NCI-H82 (cell line): ENCODE data around the gene SLC12A4.

ENCODE experiments used
- DNase-seq: peaks from one replicate; lab custom pipeline; 2025; lab: John Stamatoyannopoulos, UW

SLC12A4 gene

DNA sequence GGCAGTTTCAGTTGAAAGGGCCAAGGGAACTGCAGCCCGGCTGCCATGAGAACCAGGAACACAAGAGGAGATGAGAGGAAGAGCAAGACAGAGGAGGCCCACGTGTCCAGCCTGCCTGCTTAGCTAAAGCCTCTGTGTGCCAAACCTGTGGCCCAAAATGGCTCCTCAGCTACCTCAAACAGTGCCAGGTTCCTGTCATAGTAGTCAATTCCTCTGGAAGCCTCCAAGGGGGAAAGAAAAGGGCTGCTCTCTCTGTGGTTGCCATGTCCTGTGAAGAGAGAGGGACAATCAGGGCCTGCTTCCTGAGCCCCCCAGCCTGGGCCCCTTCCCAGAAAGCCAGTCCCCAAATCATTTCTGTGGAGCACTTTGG is 5.2 kb downstream of the SLC12A4 start:
- no peak for DNase-seq

DNA sequence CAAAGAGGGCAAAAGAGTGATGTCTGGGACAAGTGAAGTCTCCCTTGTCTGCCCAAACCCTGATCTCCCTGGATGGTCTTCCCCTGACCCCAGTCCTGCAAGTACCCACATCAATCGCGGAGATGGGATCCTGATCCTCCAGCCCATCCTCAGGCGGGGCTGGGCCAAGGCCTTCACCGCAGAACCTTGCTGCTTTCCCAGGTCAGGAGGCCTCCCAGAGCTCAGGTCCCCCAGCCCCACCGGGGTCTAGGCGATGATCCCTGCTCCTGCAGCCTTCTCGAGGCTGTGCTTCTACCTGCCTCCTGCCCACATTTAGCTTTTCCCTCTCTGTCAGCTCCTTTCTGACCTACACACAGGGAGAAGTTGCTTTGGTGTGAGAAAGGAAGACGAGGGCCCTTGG is 6.3 kb downstream of the SLC12A4 start:
- DNase-seq: no peak

DNA sequence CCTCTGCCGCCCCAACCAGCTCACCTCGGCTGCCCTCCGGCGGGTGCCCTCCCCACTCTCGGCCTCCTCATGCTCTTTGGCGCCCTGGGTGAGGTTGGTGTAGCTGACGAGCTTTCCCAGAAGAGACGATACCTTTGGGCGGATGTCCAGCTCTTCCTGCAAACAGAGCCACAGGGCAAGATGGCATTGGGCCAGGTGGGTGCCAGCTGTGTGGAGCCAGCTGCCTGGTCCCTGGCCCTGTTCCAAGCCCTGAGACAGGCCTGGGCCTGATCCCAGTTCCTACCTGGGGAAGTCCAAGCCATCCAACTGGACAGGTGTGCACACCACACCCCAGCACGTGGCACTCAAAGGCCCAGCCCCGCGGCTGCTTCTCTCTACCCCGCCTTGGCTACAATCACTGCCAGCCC is 6.9 kb downstream of the SLC12A4 start:
- no peak for DNase-seq

DNA sequence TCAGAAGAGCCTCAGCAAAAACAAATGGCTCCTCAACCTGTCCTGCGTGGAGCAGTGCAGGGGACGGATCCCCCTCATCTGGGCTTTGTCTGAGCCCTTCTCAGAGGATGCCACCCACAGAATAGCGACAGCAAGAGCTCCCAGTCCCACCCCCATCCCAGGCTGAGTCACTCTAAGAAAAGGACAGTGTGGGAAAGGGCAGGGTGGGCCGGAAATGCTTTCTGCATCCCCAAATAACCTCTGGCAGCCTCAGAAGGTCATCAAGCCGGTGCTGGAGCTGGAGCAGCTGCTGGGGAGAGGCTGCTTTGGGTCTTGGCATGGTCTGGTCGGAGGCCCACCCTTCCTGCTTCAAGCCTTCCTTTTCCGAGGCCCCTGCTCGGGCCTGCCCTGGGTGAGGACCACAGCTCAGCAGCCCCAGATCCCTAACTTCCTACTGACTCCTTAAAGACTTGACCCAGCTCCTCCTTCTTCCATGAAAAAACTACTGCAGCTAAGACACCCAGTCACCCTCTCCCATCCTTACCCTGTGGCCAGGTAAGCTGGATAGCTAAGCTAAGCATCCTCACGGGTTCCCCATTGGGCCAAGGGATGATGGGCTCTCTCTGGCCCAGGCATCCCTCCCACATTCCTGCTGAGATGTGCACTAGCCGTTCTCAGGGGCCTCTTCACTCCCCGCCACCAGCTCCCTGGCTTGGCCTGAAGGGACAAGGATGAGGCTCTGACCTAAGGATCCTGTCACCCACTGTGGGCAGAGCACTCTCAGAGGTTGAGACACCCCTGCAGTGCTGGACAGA is 8.7 kb downstream of the SLC12A4 start:
- no peak for DNase-seq

DNA sequence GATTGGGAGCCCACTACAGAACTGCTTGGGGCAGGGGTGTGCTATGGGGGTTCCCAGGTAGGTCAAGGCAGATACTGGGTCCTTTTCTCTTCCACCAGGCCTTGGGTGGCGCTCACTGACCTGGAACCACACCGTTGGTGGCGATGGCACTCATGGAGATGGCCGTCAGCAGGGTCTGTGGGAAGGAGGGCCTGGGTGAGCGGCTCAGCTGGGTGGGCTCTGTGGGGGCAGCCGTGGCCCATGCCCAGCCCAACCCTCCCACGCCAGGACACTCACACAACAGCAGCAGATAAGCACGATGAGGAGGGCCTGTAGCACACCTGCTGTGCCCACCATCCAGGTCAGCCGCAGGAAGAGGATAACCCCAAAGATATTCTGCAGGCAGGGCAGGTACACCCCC is 10.8 kb downstream of the SLC12A4 start:
- no peak for DNase-seq

DNA sequence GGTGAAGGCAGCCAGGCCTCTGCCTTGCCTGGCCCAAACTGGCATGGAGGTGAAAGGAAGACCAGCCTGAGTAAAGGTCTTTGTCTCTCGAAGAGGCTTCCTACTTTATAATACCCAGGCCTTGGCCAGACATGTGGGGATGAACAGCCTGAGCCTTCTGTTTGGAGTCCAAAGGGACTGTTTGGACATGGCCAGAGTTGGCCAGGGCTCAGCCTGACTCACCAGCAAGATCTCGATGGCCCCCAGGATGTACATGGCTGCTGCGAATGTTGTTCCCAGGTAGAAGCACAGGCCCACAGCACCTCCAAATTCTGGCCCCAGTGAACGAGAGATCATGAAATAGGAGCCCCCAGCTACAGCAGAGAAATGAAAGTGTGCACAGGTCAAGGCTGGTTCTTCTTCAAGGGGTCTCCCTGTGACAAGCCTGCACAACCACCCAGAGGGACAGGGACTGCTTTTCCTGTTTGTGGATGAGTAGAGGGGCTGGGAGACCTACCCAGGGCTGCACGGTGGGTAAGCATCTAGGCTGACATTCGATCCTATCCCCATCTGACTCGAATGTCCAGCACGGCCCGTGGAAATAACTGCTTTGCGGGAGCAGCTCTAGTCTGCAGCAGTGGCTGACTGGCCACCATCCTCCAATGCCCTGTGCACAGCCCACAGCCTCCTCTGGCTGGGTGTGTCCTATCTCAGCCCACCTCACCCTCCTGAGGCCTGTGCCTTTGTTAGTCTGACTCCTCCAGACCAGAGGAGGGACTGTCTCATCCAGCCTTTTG is 13.8 kb downstream of the SLC12A4 start:
- no peak for DNase-seq

DNA sequence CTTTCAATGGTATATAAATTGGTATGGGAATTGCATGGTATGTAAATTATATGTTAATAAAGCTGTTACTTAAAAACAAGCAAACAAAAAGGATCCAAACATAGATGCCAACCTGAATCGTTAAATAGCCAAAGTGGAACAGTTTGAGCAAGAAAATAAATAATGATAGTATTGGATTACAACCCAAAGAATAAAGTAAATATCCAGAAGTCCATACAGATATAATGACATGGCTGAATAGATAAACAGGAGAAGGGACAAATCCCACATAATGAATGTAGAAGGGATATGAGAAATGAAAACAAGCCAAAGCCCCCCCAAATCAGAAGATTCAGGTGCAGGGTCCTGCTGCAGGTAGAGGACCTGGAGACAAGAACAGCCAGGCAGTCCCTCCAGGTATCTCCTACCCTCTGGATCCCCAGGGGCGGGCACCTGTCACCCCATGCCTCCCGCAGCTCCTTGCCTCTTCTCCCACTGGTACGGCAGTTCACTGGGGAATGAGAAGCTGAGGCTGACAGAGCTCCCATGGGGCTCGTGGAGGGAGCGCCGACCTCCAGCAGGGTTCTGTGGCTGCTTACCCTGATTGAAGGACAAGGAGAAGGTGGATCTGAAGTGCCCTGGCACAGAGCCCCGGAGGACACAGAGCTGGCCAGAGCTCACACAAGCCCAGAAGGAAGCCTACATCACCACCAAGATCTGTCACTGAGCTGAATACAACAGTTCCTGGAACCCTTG is 14.6 kb downstream of the SLC12A4 start:
- DNase-seq: no peak

DNA sequence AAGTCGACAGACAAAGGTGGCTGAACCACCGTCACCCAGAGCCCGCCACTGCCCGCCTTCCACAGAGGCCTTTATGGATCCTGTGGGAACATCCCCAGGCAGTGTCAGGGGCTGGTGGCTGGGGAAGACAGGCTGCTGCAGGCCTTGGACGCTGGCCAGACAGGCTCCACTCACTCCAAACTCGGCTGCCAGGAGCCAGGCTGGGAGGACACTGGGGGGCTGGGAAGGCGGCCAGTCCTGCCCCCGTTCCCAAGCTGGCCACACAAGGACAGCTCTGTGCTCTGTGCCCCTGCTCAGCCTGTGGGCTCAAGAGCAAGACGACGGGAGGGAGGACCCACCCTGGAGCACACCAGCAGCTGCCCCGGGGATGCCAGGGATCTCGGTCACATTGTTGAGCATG is 17.0 kb downstream of the SLC12A4 start:
- DNase-seq: no peak

DNA sequence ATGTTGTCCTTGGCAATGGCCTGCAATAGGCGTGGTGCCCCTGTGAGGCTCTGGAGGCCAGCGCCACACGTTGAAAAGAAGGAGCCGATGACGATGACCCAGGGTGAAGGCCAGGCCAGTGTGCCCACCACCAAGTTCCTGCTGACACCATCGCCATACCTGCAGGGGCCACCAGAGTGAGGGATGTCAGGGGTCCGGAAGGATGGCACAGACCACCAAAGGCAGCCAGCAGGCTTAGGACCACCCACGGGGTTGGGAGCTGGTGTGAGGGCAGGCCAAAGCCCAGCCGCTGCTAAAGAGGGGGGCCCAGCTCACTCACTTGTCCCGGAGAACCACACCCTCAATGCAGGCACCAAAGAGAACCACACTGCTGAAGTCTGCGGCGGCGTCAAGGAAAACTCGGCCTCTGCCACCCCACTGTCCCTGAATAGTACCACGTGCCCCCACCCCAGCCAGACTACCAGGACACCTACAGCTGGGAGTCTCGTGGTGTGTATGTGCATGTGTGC is 18.0 kb downstream of the SLC12A4 start:
- no peak for DNase-seq

DNA sequence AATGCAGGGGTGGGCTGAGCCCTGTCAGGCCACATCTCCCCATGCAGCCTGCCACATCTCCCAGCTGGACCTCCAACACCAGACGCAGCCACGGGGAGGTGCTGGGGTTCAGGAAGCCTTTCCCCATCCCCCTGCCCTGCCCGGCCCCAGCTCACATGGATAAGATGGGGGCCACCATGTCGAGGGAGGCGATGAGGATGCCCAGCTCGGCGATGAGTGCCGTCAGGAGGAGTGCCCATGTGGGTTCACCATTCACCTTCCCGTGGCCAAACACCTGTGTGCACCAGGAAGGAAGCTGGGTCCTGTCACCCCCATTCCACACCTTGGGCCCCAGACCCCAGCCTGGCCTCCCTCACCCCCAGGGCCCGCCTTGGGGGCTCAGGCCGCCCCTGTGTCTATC is 18.8 kb downstream of the SLC12A4 start:
- DNase-seq: no peak

DNA sequence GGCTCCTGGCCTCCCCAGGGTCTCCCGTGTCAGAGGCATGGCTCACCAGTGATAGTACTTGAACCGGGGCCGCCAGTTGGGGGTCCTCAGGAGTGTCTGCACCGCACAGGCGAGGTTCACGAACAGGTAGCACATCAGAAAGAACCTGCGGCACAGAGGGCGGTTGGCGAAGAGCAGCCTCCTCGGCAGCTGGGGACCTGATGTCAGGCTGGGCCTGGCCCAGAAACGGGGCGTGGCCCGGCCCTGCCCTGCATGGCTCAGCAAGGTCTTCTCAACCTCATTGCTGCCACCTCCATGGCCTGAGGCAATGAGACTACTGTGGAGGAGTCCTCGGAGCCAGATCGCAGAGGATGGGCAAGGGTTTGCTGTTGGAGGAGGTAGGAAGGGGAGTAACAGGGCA is 20.4 kb downstream of the SLC12A4 start:
- no peak for DNase-seq

DNA sequence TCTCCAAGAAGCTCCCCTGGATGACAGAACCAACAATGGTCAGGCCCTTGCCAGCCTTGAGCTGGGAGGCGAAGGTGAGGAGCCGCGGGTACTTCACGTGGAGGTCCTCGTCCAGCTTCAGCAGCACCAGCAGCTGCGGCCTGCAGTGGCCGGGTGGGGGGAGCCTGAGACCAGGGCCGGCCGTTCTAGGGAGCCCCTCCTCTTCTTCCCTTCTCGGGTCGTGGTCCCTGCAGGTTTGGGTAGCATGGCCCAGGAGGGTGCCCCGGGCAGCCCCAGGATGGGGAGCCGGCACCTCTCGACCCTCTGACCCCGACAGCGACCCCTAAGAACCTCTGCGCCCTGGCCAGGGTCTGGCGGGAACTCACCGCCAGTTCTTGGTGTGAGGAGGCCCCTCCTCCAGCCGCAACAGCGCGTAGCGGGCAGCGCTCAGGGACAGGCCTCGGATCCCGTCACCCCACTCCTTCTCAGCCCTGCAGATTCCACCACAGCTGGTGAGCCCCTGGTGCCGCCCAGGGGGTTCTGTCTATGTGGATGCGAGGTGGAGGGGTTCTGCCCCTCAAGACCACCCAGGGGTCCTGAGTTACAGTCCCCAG is 21.4 kb downstream of the SLC12A4 start:
- DNase-seq: no peak

DNA sequence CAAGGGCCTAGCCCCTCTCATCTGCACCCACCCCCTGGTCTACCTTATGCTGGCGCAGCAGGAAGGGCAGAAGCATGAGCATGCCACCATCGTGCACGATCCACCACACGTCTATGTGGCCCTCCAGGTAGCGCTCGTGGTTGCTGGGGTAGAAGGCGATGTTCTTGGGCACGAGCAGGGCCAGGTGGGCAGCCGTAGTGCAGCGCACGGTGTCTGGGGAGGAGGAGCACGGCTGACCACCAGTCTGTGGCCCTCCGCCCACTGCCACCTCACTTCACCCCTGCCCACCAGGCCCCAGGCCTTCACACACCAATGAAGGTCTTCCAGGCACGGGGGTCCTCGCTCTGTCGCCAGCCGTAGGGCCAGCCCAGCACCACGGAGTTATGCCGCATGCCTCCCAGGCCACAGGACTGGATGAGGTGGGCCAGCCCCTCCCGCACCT is 22.3 kb downstream of the SLC12A4 start:
- no peak for DNase-seq

DNA sequence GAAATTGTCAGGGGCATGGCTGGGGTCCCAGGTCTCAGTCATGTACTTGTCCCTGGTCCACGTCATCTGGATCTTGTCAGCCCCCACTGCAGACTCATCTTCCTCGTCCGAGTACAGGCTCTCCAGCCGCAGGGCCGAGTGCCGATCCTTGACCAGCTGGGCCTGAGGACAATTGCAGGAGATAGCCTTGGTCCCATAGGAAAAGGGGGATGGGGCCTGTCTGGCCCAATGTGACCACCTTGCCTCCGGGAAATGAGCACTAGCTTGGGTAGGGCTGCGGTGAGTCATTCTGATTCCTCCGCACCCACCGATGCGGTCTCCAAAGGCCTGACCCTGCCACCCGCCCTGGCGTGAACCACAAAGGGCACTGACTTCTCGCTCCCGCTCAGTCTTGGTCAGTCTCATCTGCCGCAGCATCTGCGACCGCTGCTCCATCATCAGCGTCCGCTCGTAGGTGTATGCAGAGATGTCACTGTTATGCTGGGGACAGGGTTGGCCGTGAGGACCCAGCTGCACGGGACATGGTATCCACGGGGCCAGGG is 23.0 kb downstream of the SLC12A4 start:
- DNase-seq: no peak

DNA sequence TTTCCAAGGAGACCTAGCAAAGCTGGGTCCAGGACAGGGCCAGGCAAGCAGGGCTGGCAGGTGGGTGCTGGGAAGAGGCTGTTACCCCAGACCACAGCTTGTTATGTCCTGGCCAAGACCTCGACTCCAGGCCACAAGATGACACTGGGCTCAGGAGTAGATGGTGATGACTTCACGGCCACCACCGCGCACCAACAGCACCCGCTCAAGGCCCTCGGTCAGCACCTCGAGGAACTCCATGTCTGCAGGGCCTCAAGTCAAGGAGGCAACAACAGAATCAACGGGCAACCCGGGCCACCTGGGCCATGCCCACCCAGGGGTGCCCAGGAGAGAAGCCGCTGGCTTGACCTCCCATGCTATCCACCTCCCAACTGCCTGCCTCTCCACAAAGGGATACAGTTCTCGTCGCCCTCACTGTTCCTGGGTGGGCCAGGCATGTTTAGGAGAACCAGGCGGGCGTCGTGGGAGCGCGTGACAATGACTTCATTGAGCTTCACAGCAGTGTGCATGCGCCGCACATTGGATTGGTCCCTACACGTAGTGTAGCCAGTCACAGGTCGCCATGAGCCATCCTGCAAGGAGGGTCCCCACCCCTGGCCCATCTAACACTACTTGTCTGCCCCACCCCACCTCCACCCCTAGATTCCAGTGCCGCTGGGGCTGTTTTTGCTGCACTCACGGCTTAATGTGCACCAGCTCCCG is 23.6 kb downstream of the SLC12A4 start:
- DNase-seq: no peak

DNA sequence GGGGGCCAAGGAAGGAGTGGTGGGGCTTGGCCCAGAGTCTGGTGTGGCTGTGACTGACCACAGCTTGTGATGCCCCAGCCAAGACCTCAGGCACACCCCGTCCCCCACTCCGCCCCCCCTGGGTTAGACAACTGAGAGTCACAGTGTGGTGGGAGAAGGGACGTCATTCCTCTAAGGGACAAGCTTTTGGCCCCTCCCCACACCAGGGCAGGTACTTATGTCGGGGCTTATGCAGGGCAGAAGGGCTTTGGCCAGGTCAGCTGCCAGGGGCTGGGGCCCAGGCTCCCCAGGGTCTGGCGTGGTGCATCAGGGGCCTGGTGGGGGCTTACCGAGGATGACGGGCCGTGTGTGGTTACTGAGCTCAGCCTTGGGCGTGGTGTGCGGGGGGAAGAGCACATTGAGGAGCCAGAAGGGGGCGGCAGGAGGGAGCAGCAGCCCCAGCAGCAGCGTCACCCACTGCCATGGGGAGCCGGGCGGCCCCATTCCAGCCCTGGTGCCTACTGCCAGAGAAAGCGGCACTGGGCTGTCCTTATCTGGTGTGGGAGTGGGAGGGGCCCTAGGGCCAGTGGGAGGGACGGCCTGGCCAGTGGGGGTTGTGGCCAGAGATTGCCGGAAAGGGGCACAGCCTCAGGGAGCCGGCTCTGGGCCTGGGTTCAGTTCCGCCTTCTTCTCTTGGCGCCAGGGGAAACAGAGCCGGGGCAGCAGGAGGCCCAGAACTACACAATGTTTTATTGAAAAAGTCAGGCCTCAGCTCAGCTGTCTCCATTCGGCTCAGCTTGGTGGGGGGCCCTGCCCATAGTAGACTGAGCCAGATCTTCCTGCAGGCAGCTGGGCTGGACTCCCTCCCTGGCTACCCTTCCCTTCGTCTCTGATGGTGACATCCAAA is 24.6 kb downstream of the SLC12A4 start, which contains the start of gene LCAT:
Gene LCAT (minus strand): TSS at position 502 of the 886 bp plus-strand sequence. CDS start 19 bp downstream, at position 483.
- DNase-seq: no peak

DNA sequence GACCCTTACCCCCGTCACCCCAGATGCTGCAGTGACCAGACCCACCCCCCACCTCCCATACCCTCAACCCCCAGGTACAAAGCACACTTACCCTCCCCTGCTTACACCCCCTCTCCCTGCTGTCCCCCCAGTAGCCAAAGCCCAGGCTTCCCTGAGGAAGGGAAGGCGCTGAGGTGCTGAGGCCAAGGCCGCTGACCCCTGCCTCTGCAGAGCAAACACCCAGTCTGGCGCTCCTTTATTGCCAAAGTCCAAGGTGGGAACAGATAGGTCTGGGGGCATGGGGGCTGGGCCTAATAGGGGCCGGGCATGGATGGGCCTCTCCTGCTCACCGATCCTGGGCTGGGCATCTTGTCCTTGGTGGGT is 25.2 kb downstream of the SLC12A4 start:
- DNase-seq: no peak

DNA sequence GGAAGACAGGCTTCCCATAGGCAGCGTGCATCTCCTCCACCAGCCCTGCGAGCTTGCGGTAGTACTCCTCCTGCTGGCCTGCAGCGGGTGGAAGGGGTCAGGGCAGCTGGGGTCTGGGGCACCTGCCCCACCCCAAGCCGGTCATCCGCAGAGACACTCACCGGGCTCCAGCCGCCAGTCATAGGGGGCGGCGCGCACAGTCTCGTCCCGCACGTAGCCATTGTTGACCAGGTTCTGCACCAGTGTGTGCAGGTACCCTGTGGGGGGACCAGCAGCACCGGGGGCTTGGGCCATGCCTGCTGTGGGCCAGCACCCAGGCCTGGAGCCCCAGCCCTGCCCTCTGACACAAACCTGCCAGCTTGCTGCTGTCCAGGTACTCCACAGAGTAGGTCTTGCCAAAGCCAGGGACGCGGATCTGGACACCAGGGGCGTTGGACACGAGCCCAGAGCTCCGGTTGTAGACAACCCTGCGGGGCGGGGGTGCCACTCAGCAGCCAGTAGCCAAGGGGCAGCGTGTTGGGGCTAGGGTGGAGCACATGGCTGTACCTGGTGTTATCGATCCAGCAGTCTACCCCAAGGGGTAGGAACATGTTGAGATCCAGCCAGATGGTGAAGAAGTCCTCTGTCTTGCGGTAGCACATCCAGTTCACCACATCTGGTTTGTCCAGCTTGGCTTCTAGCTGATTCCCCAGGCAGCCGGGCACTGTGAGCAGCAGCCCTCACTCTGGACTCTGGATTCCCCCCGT is 25.8 kb downstream of the SLC12A4 start:
- DNase-seq: no peak

DNA sequence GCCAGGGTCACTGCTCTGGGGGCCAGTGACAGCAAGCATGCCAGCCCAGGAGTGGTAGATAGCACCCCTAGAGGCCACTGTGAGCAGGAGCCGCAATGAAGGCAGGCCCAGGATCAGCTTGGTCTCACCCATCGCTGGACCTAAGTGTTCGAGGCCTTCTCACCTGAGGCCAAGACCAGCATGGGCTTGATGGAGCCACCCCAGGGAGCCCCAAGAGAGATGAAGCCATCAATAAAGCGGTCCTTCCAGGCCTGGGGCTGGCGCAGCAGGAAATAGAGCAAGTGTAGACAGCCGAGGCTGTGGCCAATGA is 26.3 kb downstream of the SLC12A4 start:
- DNase-seq: peak; percentile 69
